Measurements from ENCODE around the gene LAMA3. TPM values are rescaled to one million over a fixed set of nuclear protein-coding genes. Genes with fewer than 3 reads are reported as not detected.

Gene LAMA3
- total RNA-seq, 4 donors from 2014 or later: 16.9 to 57.5 (median 48.3) TPM

GRCh38 chr18:23908827-23909226 is 219.6 kb downstream of the LAMA3 start:
- DNase-seq (ENCODE audit: low spot score) (no peak), ATAC-seq (ENCODE audit: low FRiP score) (no peak)
- no peak for TF ChIP-seq CTCF (IDR thresholded peaks at IDR 0.05)

DNA sequence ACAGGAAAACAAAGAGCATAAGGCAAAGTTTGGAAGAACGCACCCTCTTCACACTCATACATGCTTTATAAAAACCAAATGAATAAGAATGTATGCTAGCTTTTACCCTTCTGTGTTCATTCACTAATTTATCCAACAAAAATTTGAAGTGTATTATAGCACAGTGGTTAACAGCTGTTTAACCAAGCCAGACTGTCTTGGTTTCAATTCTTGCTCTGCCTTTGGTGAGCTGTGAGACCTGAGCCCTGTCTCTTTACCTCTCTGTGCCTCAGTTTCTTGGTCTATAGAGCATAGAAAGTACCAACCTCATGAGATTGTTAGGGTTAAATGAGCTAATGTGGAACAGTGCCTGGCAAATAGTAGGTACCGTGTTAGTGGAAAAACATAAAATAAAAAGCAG is 220.8 kb downstream of the LAMA3 start:
- TF ChIP-seq CTCF (IDR thresholded peaks at IDR 0.05): no peak
- no peak for ATAC-seq (ENCODE audit: low FRiP score)
- DNase-seq (ENCODE audit: low spot score): no peak

GRCh38 chr18:23912356-23912755 is 223.1 kb downstream of the LAMA3 start:
- no peak for TF ChIP-seq CTCF (IDR thresholded peaks at IDR 0.05)
- DNase-seq (ENCODE audit: low spot score) (no peak), ATAC-seq (ENCODE audit: low FRiP score) (no peak)

DNA sequence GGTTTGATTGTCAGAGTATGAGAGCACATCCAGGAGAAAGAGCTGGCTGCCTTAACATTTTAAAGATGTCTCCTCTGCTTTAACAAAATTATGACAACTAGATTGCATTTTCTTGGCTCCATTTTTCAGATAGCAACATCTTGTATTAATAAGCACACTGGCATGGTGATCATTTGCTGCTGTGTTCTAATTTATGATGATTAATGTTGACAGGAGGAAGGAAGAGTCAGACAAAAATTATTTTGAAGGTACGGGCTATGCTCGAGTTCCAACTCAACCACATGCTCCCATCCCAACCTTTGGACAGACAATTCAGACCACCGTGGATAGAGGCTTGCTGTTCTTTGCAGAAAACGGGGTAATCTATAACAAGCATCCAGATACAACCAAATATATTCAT is 227.1 kb downstream of the LAMA3 start:
- no peak for TF ChIP-seq CTCF (IDR thresholded peaks at IDR 0.05)
- ATAC-seq (ENCODE audit: low FRiP score): no peak
- no peak for DNase-seq (ENCODE audit: low spot score)

DNA sequence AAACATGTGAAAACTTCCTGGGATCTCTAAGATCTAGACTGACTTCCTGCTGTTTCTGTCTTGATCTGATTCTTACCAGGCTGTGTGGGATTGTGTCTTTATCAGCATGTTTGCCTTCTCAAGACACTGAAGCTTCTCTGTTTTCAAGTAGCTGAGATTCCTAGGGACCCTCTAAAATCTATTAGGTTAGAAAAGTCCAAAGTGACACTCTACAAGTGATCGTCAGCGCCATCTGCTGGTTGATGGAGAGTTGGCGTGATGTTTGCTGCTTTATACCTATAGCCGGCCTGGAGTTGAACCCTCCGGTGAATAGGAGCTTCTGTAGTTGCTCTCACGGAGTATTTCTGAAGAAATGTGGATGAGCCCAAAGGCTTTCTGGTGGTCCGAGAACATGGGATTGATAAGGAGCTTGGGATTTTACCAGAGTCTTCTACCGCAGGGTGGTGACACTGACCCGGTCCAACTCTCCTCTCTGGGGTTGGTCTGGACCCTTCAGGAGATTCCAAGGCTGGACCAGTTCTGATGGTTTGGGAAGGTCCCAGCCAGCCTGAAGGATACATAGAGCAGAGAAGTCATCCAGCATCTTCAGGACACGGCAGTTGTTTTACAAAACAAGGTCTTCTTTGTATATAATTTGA is 229.3 kb downstream of the LAMA3 start:
- peak in 1 of 3 donors; percentile 11 for TF ChIP-seq CTCF (IDR thresholded peaks at IDR 0.05)
- DNase-seq (ENCODE audit: low spot score) (peak; percentile 93), ATAC-seq (ENCODE audit: low FRiP score) (peak; percentile 61)

GRCh38 chr18:23920054-23920453 is 230.8 kb downstream of the LAMA3 start:
- TF ChIP-seq CTCF (IDR thresholded peaks at IDR 0.05): no peak
- no peak for DNase-seq (ENCODE audit: low spot score)
- no peak for ATAC-seq (ENCODE audit: low FRiP score)

DNA sequence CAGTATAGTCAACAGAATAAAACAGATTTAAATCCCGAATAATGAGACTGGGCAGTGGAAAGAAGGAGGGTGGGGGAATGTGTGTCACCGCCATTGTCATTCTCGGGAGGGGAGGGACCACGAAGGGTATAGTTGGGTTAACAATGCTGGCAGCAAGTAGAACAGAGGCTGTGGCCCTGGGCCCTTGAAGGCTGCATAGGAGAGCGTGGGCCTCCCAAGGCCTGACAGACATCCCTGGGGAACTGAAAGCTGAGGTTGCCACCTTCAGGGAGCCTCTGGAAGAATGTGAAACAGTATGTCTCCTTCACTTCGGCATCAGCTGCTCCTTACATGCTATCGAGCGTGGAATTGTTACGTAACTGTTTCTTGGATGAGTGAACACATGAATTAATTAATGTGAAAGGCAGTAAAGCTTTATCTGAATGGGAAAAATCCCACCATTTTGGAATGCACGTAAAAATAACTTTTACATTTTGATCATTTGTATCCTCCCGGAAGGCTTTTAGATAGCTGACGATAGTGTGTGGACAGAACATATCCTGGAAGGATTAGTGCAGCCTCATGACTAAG is 232.5 kb downstream of the LAMA3 start:
- no peak for TF ChIP-seq CTCF (IDR thresholded peaks at IDR 0.05)
- DNase-seq (ENCODE audit: low spot score) (no peak), ATAC-seq (ENCODE audit: low FRiP score) (no peak)

All from omental fat pad (tissue), 4 donors.